HG03066 (cell line): ENCODE measurements around the gene NBEAL2.

Experiments used
- ATAC-seq: cut with Tn5 transposase; IDR thresholded peaks from one replicate; pipeline ENCODE4 v1.9.1; 2021; ENCODE audit warnings: low read depth; ENCODE audit not compliant: unreplicated experiment

The NBEAL2 gene

GRCh38 chr3:46978985-46979944 is at the start of gene NBEAL2:
Gene NBEAL2, plus strand, starts transcription at chr3:46979666. Its CDS starts 196 bp downstream, at chr3:46979862.
- ATAC-seq, result peak; percentile 74

GRCh38 chr3:46930166-46930944 is 49.1 kb upstream of the NBEAL2 start:
- no peak for ATAC-seq

- ATAC-seq, result no peak
Measured at GRCh38 chr3:46930945-46931403, 48.5 kb upstream of the NBEAL2 start.

GRCh38 chr3:46931631-46932331 is 47.7 kb upstream of the NBEAL2 start:
- no peak for ATAC-seq

- no peak for ATAC-seq
Measured at GRCh38 chr3:46932455-46933225, 46.8 kb upstream of the NBEAL2 start.

- ATAC-seq, result no peak
Measured at GRCh38 chr3:46933261-46933660, 46.2 kb upstream of the NBEAL2 start.

GRCh38 chr3:46934072-46934471 is 45.4 kb upstream of the NBEAL2 start:
- ATAC-seq, result no peak

- no peak for ATAC-seq
Measured at GRCh38 chr3:46934498-46935167, 44.8 kb upstream of the NBEAL2 start.

GRCh38 chr3:46935168-46935858 is 44.2 kb upstream of the NBEAL2 start:
- no peak for ATAC-seq

GRCh38 chr3:46935989-46936558 is 43.4 kb upstream of the NBEAL2 start:
- ATAC-seq, result no peak

- ATAC-seq, result no peak
Measured at GRCh38 chr3:46936733-46937250, 42.7 kb upstream of the NBEAL2 start.

GRCh38 chr3:46938118-46938517 is 41.3 kb upstream of the NBEAL2 start:
- no peak for ATAC-seq

GRCh38 chr3:46939578-46940445 is 39.7 kb upstream of the NBEAL2 start:
- ATAC-seq, result no peak

GRCh38 chr3:46942076-46942475 is 37.4 kb upstream of the NBEAL2 start:
- no peak for ATAC-seq

- no peak for ATAC-seq
Measured at GRCh38 chr3:46942481-46943236, 36.8 kb upstream of the NBEAL2 start.
